Measurements from ENCODE around the gene FNBP1. TPM values are rescaled to one million over a fixed set of nuclear protein-coding genes. Genes with fewer than 3 reads are reported as not detected.
"Not testable (repeated sequence)": the region's sequence is repeated elsewhere in the genome, so short reads cannot be mapped to it uniquely, and the experiment has no call there.

Gene FNBP1
- total RNA-seq, 1 donor from 2014 or later, result 34.9 TPM

GRCh38 chr9:129983891-129984290 is 59.1 kb downstream of the FNBP1 start:
- Histone ChIP-seq H3K9ac (no peak overlapping the region), H4K20me1 (ENCODE audit: low read depth) (no peaks in the 10 kb centered on the region), H3K79me2 (ENCODE audit: low read depth) (peaks cover under 1% of the 10 kb centered on the region), H3K27me3 (no peaks in the 10 kb centered on the region), H2AFZ (replicated peaks) (no peak overlapping the region), H3K4me2 (no peak overlapping the region), H3K4me1 (no peaks in the 10 kb centered on the region), H3K4me3 (no peak overlapping the region), H3K27ac (no peak overlapping the region), H3K9me3 (ENCODE audit: low read depth) (no peaks in the 10 kb centered on the region), H3K36me3 (peaks cover 3% of the 10 kb centered on the region), H3F3A (ENCODE audit: low read depth) (no peaks in the 10 kb centered on the region)
- peaks cover 14% of the 10 kb centered on the region for H3K36me3 Mint-ChIP-seq
- peaks cover 5% of the 10 kb centered on the region for H3K4me1 Mint-ChIP-seq
- no peak for DNase-seq (ENCODE audit: low spot score)
- H3K9me3 Mint-ChIP-seq, result peaks cover 11% of the 10 kb centered on the region
- no peak for TF ChIP-seq EZH2 (IDR thresholded peaks at IDR 0.05)
- H3K4me3 Mint-ChIP-seq, result no peak overlapping the region
- H3K27me3 Mint-ChIP-seq (ENCODE audit: insufficient read depth, low read depth), result peaks cover 2% of the 10 kb centered on the region
- no peak overlapping the region for H3K27ac Mint-ChIP-seq

- H3K4me1 ChIP-seq, result no peaks in the 10 kb centered on the region
- peaks cover 24% of the 10 kb centered on the region for H3K36me3 Mint-ChIP-seq
- TF ChIP-seq, protein P1, sequence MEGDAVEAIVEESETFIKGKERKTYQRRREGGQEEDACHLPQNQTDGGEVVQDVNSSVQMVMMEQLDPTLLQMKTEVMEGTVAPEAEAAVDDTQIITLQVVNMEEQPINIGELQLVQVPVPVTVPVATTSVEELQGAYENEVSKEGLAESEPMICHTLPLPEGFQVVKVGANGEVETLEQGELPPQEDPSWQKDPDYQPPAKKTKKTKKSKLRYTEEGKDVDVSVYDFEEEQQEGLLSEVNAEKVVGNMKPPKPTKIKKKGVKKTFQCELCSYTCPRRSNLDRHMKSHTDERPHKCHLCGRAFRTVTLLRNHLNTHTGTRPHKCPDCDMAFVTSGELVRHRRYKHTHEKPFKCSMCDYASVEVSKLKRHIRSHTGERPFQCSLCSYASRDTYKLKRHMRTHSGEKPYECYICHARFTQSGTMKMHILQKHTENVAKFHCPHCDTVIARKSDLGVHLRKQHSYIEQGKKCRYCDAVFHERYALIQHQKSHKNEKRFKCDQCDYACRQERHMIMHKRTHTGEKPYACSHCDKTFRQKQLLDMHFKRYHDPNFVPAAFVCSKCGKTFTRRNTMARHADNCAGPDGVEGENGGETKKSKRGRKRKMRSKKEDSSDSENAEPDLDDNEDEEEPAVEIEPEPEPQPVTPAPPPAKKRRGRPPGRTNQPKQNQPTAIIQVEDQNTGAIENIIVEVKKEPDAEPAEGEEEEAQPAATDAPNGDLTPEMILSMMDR (IDR thresholded peaks at IDR 0.05), result no peak
- no peak for TF ChIP-seq EZH2phosphoT487 (IDR thresholded peaks at IDR 0.05)
- no peak for TF ChIP-seq EZH2 (IDR thresholded peaks at IDR 0.05)
- DNase-seq (ENCODE audit: low spot score), result no peak
- peaks cover 5% of the 10 kb centered on the region for H3K4me1 Mint-ChIP-seq
- H3K4me2 ChIP-seq, result no peak overlapping the region
- H3K27ac Mint-ChIP-seq, result peak overlapping the region; percentile 29
- H4K20me1 ChIP-seq (ENCODE audit: low read depth), result no peaks in the 10 kb centered on the region
- H3K27me3 Mint-ChIP-seq (ENCODE audit: insufficient read depth, low read depth), result peaks cover 2% of the 10 kb centered on the region
- H2AFZ ChIP-seq (replicated peaks), result no peak overlapping the region
- peaks cover 11% of the 10 kb centered on the region for H3K9me3 Mint-ChIP-seq
- no peak overlapping the region for H3K4me3 Mint-ChIP-seq
- no peak overlapping the region for H3K27ac ChIP-seq
- no peak overlapping the region for H3K4me3 ChIP-seq
- no peak overlapping the region for H3K9ac ChIP-seq
- H3F3A ChIP-seq (ENCODE audit: low read depth), result no peaks in the 10 kb centered on the region
- H3K27me3 ChIP-seq, result no peaks in the 10 kb centered on the region
- no peaks in the 10 kb centered on the region for H3K9me3 ChIP-seq (ENCODE audit: low read depth)
- no peaks in the 10 kb centered on the region for H3K79me2 ChIP-seq (ENCODE audit: low read depth)
- peaks cover 6% of the 10 kb centered on the region for H3K36me3 ChIP-seq
These were observed 61.6 kb downstream of the FNBP1 start for GRCh38 chr9:129981180-129981907.

- not testable (repeated sequence) for H3K4me1 ChIP-seq; H3K9me3 ChIP-seq (ENCODE audit: low read depth); H3F3A ChIP-seq (ENCODE audit: low read depth); DNase-seq (ENCODE audit: low spot score); H3K4me1 Mint-ChIP-seq; H3K9me3 Mint-ChIP-seq; H3K27me3 Mint-ChIP-seq (ENCODE audit: insufficient read depth, low read depth); H3K9ac ChIP-seq; H3K4me3 Mint-ChIP-seq; H3K79me2 ChIP-seq (ENCODE audit: low read depth); H3K27ac Mint-ChIP-seq; H3K27ac ChIP-seq; H3K27me3 ChIP-seq; H2AFZ ChIP-seq (replicated peaks); H3K4me2 ChIP-seq; H3K4me3 ChIP-seq; H3K36me3 ChIP-seq; H4K20me1 ChIP-seq (ENCODE audit: low read depth)
- peaks cover 19% of the 10 kb centered on the region for H3K36me3 Mint-ChIP-seq
These were observed 62.8 kb downstream of the FNBP1 start for GRCh38 chr9:129980224-129980623.

GRCh38 chr9:129979071-129979745 is 63.8 kb downstream of the FNBP1 start:
- peaks cover 13% of the 10 kb centered on the region for H3K36me3 Mint-ChIP-seq
- no peaks in the 10 kb centered on the region for H3K9me3 ChIP-seq (ENCODE audit: low read depth)
- H3K4me1 Mint-ChIP-seq, result peaks cover 5% of the 10 kb centered on the region
- DNase-seq (ENCODE audit: low spot score), result no peak
- H3K27ac ChIP-seq, result no peak overlapping the region
- H3K4me1 ChIP-seq, result no peaks in the 10 kb centered on the region
- H3K4me3 ChIP-seq, result no peak overlapping the region
- no peaks in the 10 kb centered on the region for H3K9me3 Mint-ChIP-seq
- H3K4me2 ChIP-seq, result no peak overlapping the region
- H3K27me3 Mint-ChIP-seq (ENCODE audit: insufficient read depth, low read depth), result peaks cover 2% of the 10 kb centered on the region
- no peak overlapping the region for H2AFZ ChIP-seq (replicated peaks)
- no peaks in the 10 kb centered on the region for H4K20me1 ChIP-seq (ENCODE audit: low read depth)
- H3K27ac Mint-ChIP-seq, result no peak overlapping the region
- no peaks in the 10 kb centered on the region for H3F3A ChIP-seq (ENCODE audit: low read depth)
- H3K36me3 ChIP-seq, result peaks cover 6% of the 10 kb centered on the region
- H3K9ac ChIP-seq, result no peak overlapping the region
- H3K4me3 Mint-ChIP-seq, result no peak overlapping the region
- no peaks in the 10 kb centered on the region for H3K27me3 ChIP-seq
- no peaks in the 10 kb centered on the region for H3K79me2 ChIP-seq (ENCODE audit: low read depth)
- TF ChIP-seq, protein P1 (IDR thresholded peaks at IDR 0.05), result no peak
- no peak for TF ChIP-seq EZH2 (IDR thresholded peaks at IDR 0.05)
- TF ChIP-seq EZH2phosphoT487 (IDR thresholded peaks at IDR 0.05), result no peak
